GM19324 (cell line): ENCODE data around the gene DNASE1L1.

ENCODE experiments used
- ATAC-seq: cut with Tn5 transposase; IDR thresholded peaks from one replicate; pipeline ENCODE4 v1.9.1; 2021; ENCODE audit warnings: mild to moderate bottlenecking, moderate library complexity; ENCODE audit not compliant: unreplicated experiment, low FRiP score

DNASE1L1 gene

GRCh38 chrX:154354516-154354915 is 54.5 kb downstream of the DNASE1L1 start:
- no peak for ATAC-seq

DNA sequence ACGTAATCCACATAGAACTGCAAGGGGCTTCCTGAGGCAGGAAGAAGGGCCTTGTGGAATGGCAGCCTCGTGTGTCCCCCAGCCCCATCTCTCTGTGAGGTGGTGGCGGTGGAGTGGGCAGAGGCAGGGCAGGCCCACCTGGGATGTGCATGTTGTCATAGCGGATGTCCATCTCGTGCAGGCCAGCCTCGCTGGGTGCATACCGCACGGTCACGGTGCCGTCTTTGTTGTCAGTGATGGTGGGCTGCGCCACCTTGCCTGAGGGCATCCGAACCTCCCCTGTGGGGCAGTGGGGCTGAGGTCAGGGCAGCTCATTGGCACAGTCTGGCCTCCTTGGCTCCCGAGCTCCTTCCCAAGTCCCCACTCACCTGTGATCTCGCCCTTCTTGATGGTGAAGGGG is 55.0 kb downstream of the DNASE1L1 start:
- no peak for ATAC-seq

- no peak for ATAC-seq
These were observed 55.7 kb downstream of the DNASE1L1 start for GRCh38 chrX:154353172-154353843.

GRCh38 chrX:154352466-154352865 is 56.6 kb downstream of the DNASE1L1 start:
- no peak for ATAC-seq

DNA sequence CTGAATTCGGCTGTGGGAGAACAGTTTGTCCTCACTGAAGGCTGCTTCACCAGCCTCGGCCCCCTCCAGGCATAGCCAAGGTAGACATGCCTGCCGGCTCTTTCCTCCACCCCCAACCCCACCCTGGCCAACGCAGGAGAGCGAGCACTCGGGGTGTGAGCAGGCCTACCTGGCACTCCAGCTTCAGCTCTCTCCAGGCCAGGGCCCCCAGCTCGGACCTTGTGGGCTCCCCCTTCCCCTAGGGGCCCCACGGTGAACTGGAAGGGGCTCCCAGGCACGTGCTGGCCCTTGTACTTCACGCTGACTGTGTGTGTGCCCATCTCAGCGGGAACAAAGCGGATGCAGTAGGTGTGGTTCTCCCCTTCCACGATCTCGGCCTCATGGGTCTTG is 57.0 kb downstream of the DNASE1L1 start:
- no peak for ATAC-seq
